Measurements from ENCODE around the gene LARGE1. TPM values are rescaled to one million over a fixed set of nuclear protein-coding genes. Genes with fewer than 3 reads are reported as not detected.

The LARGE1 gene
- total RNA-seq, 1 donor from 2014 or later: 195 TPM

- Mint-ChIP-seq H3K27me3 (no peaks in the 10 kb centered on the region), H3K4me1 (ENCODE audit: low read depth) (peaks cover 9% of the 10 kb centered on the region), H3K36me3 (ENCODE audit: insufficient read depth) (peaks cover 25% of the 10 kb centered on the region), H3K9me3 (ENCODE audit: low read depth) (no peaks in the 10 kb centered on the region), H3K27ac (no peak overlapping the region), H3K4me3 (ENCODE audit: low read depth) (no peak overlapping the region)
- no peak for TF ChIP-seq CTCF (IDR thresholded peaks at IDR 0.05; ENCODE audit: unreplicated experiment)
- no peak for DNase-seq (ENCODE audit: low spot score, unreplicated experiment)
These were observed 592.9 kb downstream of the LARGE1 start for GRCh38 chr22:33327348-33327860.

- peak overlapping the region; percentile 58 for H3K27ac Mint-ChIP-seq
- no peak for TF ChIP-seq CTCF (IDR thresholded peaks at IDR 0.05; ENCODE audit: unreplicated experiment)
- DNase-seq (ENCODE audit: low spot score, unreplicated experiment): no peak
- H3K27me3 Mint-ChIP-seq: no peaks in the 10 kb centered on the region
- H3K9me3 Mint-ChIP-seq (ENCODE audit: low read depth): no peaks in the 10 kb centered on the region
- no peak overlapping the region for H3K4me3 Mint-ChIP-seq (ENCODE audit: low read depth)
- peaks cover 9% of the 10 kb centered on the region for H3K4me1 Mint-ChIP-seq (ENCODE audit: low read depth)
- peaks cover 19% of the 10 kb centered on the region for H3K36me3 Mint-ChIP-seq (ENCODE audit: insufficient read depth)
These were observed 593.6 kb downstream of the LARGE1 start for GRCh38 chr22:33326540-33327295.

- no peaks in the 10 kb centered on the region for H3K9me3 Mint-ChIP-seq (ENCODE audit: low read depth)
- no peak overlapping the region for H3K27ac Mint-ChIP-seq
- H3K4me1 Mint-ChIP-seq (ENCODE audit: low read depth): peaks cover 9% of the 10 kb centered on the region
- TF ChIP-seq CTCF (IDR thresholded peaks at IDR 0.05; ENCODE audit: unreplicated experiment): no peak
- peaks cover 21% of the 10 kb centered on the region for H3K36me3 Mint-ChIP-seq (ENCODE audit: insufficient read depth)
- no peaks in the 10 kb centered on the region for H3K27me3 Mint-ChIP-seq
- no peak for DNase-seq (ENCODE audit: low spot score, unreplicated experiment)
- H3K4me3 Mint-ChIP-seq (ENCODE audit: low read depth): no peak overlapping the region
These were observed 594.9 kb downstream of the LARGE1 start for GRCh38 chr22:33325232-33326004.

GRCh38 chr22:33324228-33324627, 596.0 kb downstream of the LARGE1 start:
- Mint-ChIP-seq H3K36me3 (ENCODE audit: insufficient read depth) (peaks cover 24% of the 10 kb centered on the region), H3K4me3 (ENCODE audit: low read depth) (no peak overlapping the region), H3K27ac (no peak overlapping the region), H3K9me3 (ENCODE audit: low read depth) (no peaks in the 10 kb centered on the region), H3K4me1 (ENCODE audit: low read depth) (peaks cover 8% of the 10 kb centered on the region), H3K27me3 (no peaks in the 10 kb centered on the region)
- DNase-seq (ENCODE audit: low spot score, unreplicated experiment): no peak
- TF ChIP-seq CTCF (IDR thresholded peaks at IDR 0.05; ENCODE audit: unreplicated experiment): no peak

GRCh38 chr22:33321466-33321865, 598.8 kb downstream of the LARGE1 start:
- no peaks in the 10 kb centered on the region for H3K27me3 Mint-ChIP-seq
- H3K4me3 Mint-ChIP-seq (ENCODE audit: low read depth): no peak overlapping the region
- H3K36me3 Mint-ChIP-seq (ENCODE audit: insufficient read depth): peaks cover 25% of the 10 kb centered on the region
- H3K4me1 Mint-ChIP-seq (ENCODE audit: low read depth): peaks cover 4% of the 10 kb centered on the region
- H3K27ac Mint-ChIP-seq: peak overlapping the region; percentile 28
- no peak for TF ChIP-seq CTCF (IDR thresholded peaks at IDR 0.05; ENCODE audit: unreplicated experiment)
- H3K9me3 Mint-ChIP-seq (ENCODE audit: low read depth): no peaks in the 10 kb centered on the region
- DNase-seq (ENCODE audit: low spot score, unreplicated experiment): no peak
